Mesendoderm (in vitro differentiated cells): ENCODE measurements around the gene WHAMM.

Experiments used
- DNase-seq: peaks from one replicate; pipeline ENCODE4 v3.0.0; 2013
- H2AK5ac ChIP-seq: 2 replicates; pipeline ENCODE4 v1.6.1; 2013; ENCODE audit warnings: low read length, inconsistent platforms
- H2BK120ac ChIP-seq: 2 replicates; pipeline ENCODE4 v1.6.1; 2013; ENCODE audit warnings: low read depth, mild to moderate bottlenecking, low read length, moderate library complexity, mixed read lengths
- H2BK15ac ChIP-seq: replicated peaks from 2 replicates; pipeline ENCODE4 v1.6.1; 2013; ENCODE audit warnings: low read depth, mild to moderate bottlenecking, moderate library complexity
- H2BK5ac ChIP-seq: 2 replicates; pipeline ENCODE4 v1.6.1; 2013; ENCODE audit warnings: low read length, inconsistent platforms
- H3K18ac ChIP-seq: 2 replicates; pipeline ENCODE4 v1.6.1; 2013; ENCODE audit warnings: mild to moderate bottlenecking, low read length, mixed read lengths
- H3K23ac ChIP-seq: one replicate; pipeline ENCODE4 v1.6.1; 2013; ENCODE audit warnings: low read length
- H3K27ac ChIP-seq: 2 replicates; pipeline ENCODE4 v1.5.1; 2013; ENCODE audit warnings: low read depth, mild to moderate bottlenecking, inconsistent platforms, low read length, moderate library complexity
- H3K27me3 ChIP-seq: 2 replicates; pipeline ENCODE4 v1.6.1; 2013; ENCODE audit warnings: low read length, control low read depth, mild to moderate bottlenecking, inconsistent platforms; ENCODE audit not compliant: insufficient read depth, poor library complexity
- H3K36me3 ChIP-seq: 2 replicates; pipeline ENCODE4 v1.6.1; 2013; ENCODE audit warnings: low read length, inconsistent platforms; ENCODE audit not compliant: control insufficient read depth, insufficient read depth
- H3K4ac ChIP-seq: one replicate; pipeline ENCODE4 v1.6.1; 2013; ENCODE audit warnings: low read depth, mild to moderate bottlenecking, low read length, moderate library complexity
- H3K4me1 ChIP-seq: 2 replicates; pipeline ENCODE4 v1.6.1; 2013; ENCODE audit warnings: low read depth, low read length, inconsistent platforms; ENCODE audit not compliant: control insufficient read depth
- H3K4me2 ChIP-seq: 2 replicates; pipeline ENCODE4 v1.6.1; 2013; ENCODE audit warnings: low read length
- H3K4me3 ChIP-seq: 2 replicates; pipeline ENCODE4 v1.5.1; 2013; ENCODE audit warnings: mild to moderate bottlenecking, low read length
- H3K56ac ChIP-seq: one replicate; pipeline ENCODE4 v1.6.1; 2013; ENCODE audit warnings: low read length
- H3K79me1 ChIP-seq: 2 replicates; pipeline ENCODE4 v1.6.1; 2013; ENCODE audit warnings: low read length, inconsistent platforms
- H3K79me2 ChIP-seq: 2 replicates; pipeline ENCODE4 v1.6.1; 2013; ENCODE audit warnings: mild to moderate bottlenecking, low read length; ENCODE audit not compliant: control insufficient read depth, insufficient read depth
- H3K9ac ChIP-seq: 2 replicates; pipeline ENCODE4 v1.6.1; 2013; ENCODE audit warnings: low read length, inconsistent platforms
- H4K5ac ChIP-seq: one replicate; pipeline ENCODE4 v1.6.1; 2013; ENCODE audit warnings: low read length
- H4K8ac ChIP-seq: one replicate; pipeline ENCODE4 v1.6.1; 2013; ENCODE audit warnings: low read depth, mild to moderate bottlenecking, control low read depth, low read length, moderate library complexity
- WGBS: extraction: QIAGEN DNeasy Blood & Tissue Kit; methylation state at CpG from one replicate; pipeline ENCODE4 v1.1.7; 2013; ENCODE audit warnings: low lambda C conversion rate, missing lambda C conversion rate; ENCODE audit not compliant: insufficient coverage; ENCODE audit errors: extremely low coverage; 5-methylcytosine and 5-hydroxymethylcytosine counted together

Gene WHAMM

GRCh38 chr15:82855286-82856100, 46.1 kb downstream of the WHAMM start:
- Histone ChIP-seq H2AK5ac (no peak overlapping the region), H4K5ac (no peak overlapping the region), H3K18ac (no peak overlapping the region), H2BK15ac (no peak overlapping the region), H3K79me1 (no peaks in the 10 kb centered on the region), H3K27me3 (no peaks in the 10 kb centered on the region), H2BK5ac (no peak overlapping the region), H3K23ac (no peak overlapping the region), H3K36me3 (no peaks in the 10 kb centered on the region), H3K4me2 (no peak overlapping the region), H3K27ac (no peak overlapping the region), H3K9ac (no peak overlapping the region), H3K4me1 (no peaks in the 10 kb centered on the region), H4K8ac (no peak overlapping the region), H2BK120ac (no peak overlapping the region), H3K4ac (no peak overlapping the region), H3K56ac (no peak overlapping the region), H3K79me2 (no peaks in the 10 kb centered on the region), H3K4me3 (no peak overlapping the region)
- no CpG with 5 or more reads among the region's 17 CpGs for WGBS
- DNase-seq: no peak

- no peak overlapping the region for H3K4me2 ChIP-seq
- H3K36me3 ChIP-seq: no peaks in the 10 kb centered on the region
- H4K5ac ChIP-seq: no peak overlapping the region
- no peak overlapping the region for H4K8ac ChIP-seq
- DNase-seq: no peak
- H3K18ac ChIP-seq: no peak overlapping the region
- H2BK5ac ChIP-seq: no peak overlapping the region
- H3K56ac ChIP-seq: no peak overlapping the region
- H3K27me3 ChIP-seq: no peaks in the 10 kb centered on the region
- no CpG with 5 or more reads among the region's 10 CpGs for WGBS
- H3K79me1 ChIP-seq: no peaks in the 10 kb centered on the region
- H2AK5ac ChIP-seq: no peak overlapping the region
- no peak overlapping the region for H2BK120ac ChIP-seq
- H3K23ac ChIP-seq: no peak overlapping the region
- H3K4ac ChIP-seq: no peak overlapping the region
- no peak overlapping the region for H3K9ac ChIP-seq
- no peaks in the 10 kb centered on the region for H3K79me2 ChIP-seq
- H3K4me1 ChIP-seq: no peaks in the 10 kb centered on the region
- no peak overlapping the region for H3K4me3 ChIP-seq
- H2BK15ac ChIP-seq: no peak overlapping the region
- no peak overlapping the region for H3K27ac ChIP-seq
Observed at GRCh38 chr15:82856397-82857170, 47.2 kb downstream of the WHAMM start.

GRCh38 chr15:82858932-82859331, 49.5 kb downstream of the WHAMM start:
- no peaks in the 10 kb centered on the region for H3K27me3 ChIP-seq
- no CpG with 5 or more reads among the region's 11 CpGs for WGBS
- DNase-seq: no peak
- no peak overlapping the region for H3K18ac ChIP-seq
- H4K8ac ChIP-seq: no peak overlapping the region
- no peak overlapping the region for H3K23ac ChIP-seq
- no peaks in the 10 kb centered on the region for H3K79me1 ChIP-seq
- H3K9ac ChIP-seq: no peak overlapping the region
- no peak overlapping the region for H2BK15ac ChIP-seq
- H3K56ac ChIP-seq: no peak overlapping the region
- no peaks in the 10 kb centered on the region for H3K79me2 ChIP-seq
- H3K4me2 ChIP-seq: no peak overlapping the region
- no peak overlapping the region for H3K4ac ChIP-seq
- H3K27ac ChIP-seq: no peak overlapping the region
- H3K4me3 ChIP-seq: no peak overlapping the region
- no peaks in the 10 kb centered on the region for H3K36me3 ChIP-seq
- H3K4me1 ChIP-seq: peaks cover 2% of the 10 kb centered on the region
- no peak overlapping the region for H2BK120ac ChIP-seq
- H4K5ac ChIP-seq: no peak overlapping the region
- no peak overlapping the region for H2AK5ac ChIP-seq
- no peak overlapping the region for H2BK5ac ChIP-seq

GRCh38 chr15:82862886-82863285, 53.5 kb downstream of the WHAMM start:
- H3K18ac ChIP-seq: no peak overlapping the region
- H2BK5ac ChIP-seq: no peak overlapping the region
- H3K79me1 ChIP-seq: no peaks in the 10 kb centered on the region
- no CpG with 5 or more reads among the region's 6 CpGs for WGBS
- no peak overlapping the region for H3K4me2 ChIP-seq
- H3K4me3 ChIP-seq: no peak overlapping the region
- H2BK15ac ChIP-seq: no peak overlapping the region
- peaks cover 2% of the 10 kb centered on the region for H3K4me1 ChIP-seq
- H3K27ac ChIP-seq: peak overlapping the region; percentile 27
- no peak overlapping the region for H3K4ac ChIP-seq
- no peak for DNase-seq
- H3K27me3 ChIP-seq: no peaks in the 10 kb centered on the region
- no peak overlapping the region for H4K5ac ChIP-seq
- H3K56ac ChIP-seq: no peak overlapping the region
- no peaks in the 10 kb centered on the region for H3K79me2 ChIP-seq
- H4K8ac ChIP-seq: no peak overlapping the region
- H3K23ac ChIP-seq: peak overlapping the region; percentile 56
- H2BK120ac ChIP-seq: no peak overlapping the region
- no peak overlapping the region for H3K9ac ChIP-seq
- H3K36me3 ChIP-seq: no peaks in the 10 kb centered on the region
- H2AK5ac ChIP-seq: no peak overlapping the region

- Histone ChIP-seq H2BK5ac (no peak overlapping the region), H4K8ac (no peak overlapping the region), H3K27me3 (no peaks in the 10 kb centered on the region), H3K23ac (no peak overlapping the region), H3K36me3 (no peaks in the 10 kb centered on the region), H3K4me3 (no peak overlapping the region), H3K4me1 (peaks cover 2% of the 10 kb centered on the region), H3K56ac (no peak overlapping the region), H2AK5ac (no peak overlapping the region), H4K5ac (no peak overlapping the region), H3K18ac (no peak overlapping the region), H3K27ac (peak overlapping the region; percentile 31), H2BK120ac (no peak overlapping the region), H2BK15ac (no peak overlapping the region), H3K9ac (no peak overlapping the region), H3K4ac (no peak overlapping the region), H3K4me2 (no peak overlapping the region), H3K79me2 (no peaks in the 10 kb centered on the region), H3K79me1 (no peaks in the 10 kb centered on the region)
- no CpG with 5 or more reads among the region's 2 CpGs for WGBS
- no peak for DNase-seq
Observed at GRCh38 chr15:82864967-82865366, 55.5 kb downstream of the WHAMM start.
